Ecto neural progenitor cell (in vitro differentiated cells): Measurements from ENCODE around the gene CSTF1.

ENCODE experiments used
- DNase-seq: peaks from one replicate; pipeline ENCODE4 v3.0.0-alpha.2; 2018; ENCODE audit warnings: low spot score

Gene CSTF1

GRCh38 chr20:56429502-56429901 lies 37.1 kb downstream of the CSTF1 start:
- DNase-seq: no peak

DNA sequence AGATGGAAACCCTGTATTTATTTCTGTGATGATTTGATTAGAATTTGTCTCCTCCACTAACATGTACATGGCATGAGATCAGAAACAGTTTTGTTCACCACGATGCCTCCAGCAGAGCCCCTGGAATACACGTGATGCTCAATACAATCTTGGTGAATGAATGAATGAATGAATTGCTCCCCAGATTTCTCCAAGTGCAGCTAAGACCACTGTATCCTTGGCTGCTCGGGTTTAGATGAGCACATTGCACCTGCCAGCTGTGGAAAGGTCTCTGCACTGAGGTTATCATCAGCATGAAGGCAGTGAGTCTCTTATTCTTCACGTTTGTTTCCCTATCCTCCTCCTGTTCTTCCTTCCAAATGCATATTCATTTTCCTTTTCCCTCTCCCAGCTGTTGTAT lies 37.5 kb downstream of the CSTF1 start:
- no peak for DNase-seq

GRCh38 chr20:56430461-56430860 lies 38.0 kb downstream of the CSTF1 start:
- peak; percentile 31 for DNase-seq

- DNase-seq: no peak
Measured at GRCh38 chr20:56430957-56431356, 38.5 kb downstream of the CSTF1 start.

- no peak for DNase-seq
Measured at GRCh38 chr20:56431471-56431870, 39.0 kb downstream of the CSTF1 start.

DNA sequence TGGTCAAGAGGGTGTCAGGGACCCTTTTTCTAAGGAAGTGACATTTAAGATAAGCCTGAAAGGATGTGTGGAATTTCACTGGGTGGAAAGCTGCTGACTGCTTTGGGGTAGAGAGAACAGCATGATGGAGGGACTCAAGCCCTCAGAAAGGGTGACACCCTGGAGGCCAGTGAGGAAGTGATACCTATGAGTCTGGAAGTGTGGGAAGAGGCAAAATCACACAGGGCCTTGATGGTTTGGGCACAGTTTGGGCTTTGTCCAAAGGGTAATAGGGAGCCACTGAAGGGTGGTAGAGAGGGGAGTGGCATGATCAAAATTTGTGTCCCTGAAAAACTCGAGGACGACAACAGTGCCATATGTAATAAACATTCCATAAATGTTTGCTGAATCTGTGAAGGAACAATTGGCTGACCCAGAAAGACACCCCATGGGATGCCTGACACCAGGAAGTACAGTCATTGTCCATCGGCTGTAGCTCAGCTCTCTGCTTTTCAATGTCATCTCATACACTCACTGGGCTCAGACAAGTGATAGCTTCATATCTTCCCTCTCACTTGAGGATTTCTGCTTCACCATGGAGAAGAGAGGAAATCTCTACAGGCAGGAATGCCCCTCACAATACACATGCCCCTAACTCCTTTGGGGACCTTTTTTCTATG lies 40.9 kb downstream of the CSTF1 start:
- no peak for DNase-seq

GRCh38 chr20:56433880-56434255 lies 41.4 kb downstream of the CSTF1 start:
- no peak for DNase-seq

DNA sequence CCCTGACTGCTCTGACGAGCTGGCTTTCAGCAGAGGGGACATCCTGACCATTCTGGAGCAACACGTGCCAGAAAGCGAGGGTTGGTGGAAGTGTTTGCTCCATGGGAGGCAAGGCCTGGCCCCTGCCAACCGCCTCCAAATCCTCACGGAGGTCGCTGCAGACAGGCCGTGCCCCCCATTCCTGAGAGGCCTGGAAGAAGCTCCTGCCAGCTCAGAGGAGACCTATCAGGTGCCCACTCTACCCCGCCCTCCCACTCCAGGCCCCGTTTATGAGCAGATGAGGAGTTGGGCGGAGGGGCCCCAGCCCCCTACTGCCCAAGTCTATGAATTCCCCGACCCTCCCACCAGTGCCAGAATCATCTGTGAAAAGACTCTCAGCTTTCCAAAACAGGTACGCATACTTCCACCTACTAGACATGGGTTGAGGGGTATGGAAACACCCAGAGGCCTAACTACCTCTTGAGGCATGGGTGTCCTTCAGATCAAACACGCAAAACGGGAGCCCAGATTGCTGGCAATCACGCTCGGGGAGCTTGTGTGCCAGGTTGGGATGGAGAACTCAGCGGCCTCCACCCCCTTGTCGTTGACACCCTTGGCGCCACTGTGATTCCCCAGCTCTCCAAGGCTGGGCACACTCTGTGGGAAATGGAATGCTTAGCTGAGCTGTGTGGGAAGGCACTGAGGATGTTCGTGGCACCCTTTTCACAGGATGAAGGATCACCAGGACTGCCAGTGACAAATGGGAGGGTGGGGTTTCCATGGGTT lies 44.9 kb downstream of the CSTF1 start:
- DNase-seq: no peak

GRCh38 chr20:56438284-56438683 lies 45.8 kb downstream of the CSTF1 start:
- DNase-seq: no peak

GRCh38 chr20:56439771-56440291 lies 47.4 kb downstream of the CSTF1 start:
- DNase-seq: no peak

- no peak for DNase-seq
Measured at GRCh38 chr20:56440346-56441007, 48.0 kb downstream of the CSTF1 start.

GRCh38 chr20:56442389-56443365 lies 50.2 kb downstream of the CSTF1 start:
- DNase-seq: no peak

GRCh38 chr20:56443654-56444540 lies 51.5 kb downstream of the CSTF1 start:
- DNase-seq: no peak

DNA sequence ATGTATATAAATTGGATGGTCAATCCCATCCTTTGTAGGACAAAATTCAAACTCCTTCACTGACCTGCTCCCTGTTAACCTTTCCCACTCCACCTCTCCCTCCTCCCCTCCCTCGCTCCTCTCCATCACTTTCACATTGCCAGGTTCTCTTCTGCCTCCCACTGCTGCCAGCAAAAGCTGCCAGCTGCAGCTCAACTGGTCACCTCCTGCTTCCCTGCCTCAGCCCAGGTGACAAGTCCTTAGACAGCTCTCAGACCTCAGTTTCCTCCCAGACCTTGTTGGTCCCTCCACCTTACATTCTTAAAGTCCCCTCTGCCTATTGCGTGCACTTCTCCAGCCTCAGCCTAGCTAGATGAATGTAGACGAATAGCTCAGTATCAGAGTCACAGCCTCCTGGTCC lies 52.7 kb downstream of the CSTF1 start:
- DNase-seq: no peak

- DNase-seq: no peak
Measured at GRCh38 chr20:56445540-56445939, 53.1 kb downstream of the CSTF1 start.

- DNase-seq: no peak
Measured at GRCh38 chr20:56447227-56447626, 54.8 kb downstream of the CSTF1 start.

GRCh38 chr20:56449459-56449858 lies 57.0 kb downstream of the CSTF1 start:
- DNase-seq: no peak

DNA sequence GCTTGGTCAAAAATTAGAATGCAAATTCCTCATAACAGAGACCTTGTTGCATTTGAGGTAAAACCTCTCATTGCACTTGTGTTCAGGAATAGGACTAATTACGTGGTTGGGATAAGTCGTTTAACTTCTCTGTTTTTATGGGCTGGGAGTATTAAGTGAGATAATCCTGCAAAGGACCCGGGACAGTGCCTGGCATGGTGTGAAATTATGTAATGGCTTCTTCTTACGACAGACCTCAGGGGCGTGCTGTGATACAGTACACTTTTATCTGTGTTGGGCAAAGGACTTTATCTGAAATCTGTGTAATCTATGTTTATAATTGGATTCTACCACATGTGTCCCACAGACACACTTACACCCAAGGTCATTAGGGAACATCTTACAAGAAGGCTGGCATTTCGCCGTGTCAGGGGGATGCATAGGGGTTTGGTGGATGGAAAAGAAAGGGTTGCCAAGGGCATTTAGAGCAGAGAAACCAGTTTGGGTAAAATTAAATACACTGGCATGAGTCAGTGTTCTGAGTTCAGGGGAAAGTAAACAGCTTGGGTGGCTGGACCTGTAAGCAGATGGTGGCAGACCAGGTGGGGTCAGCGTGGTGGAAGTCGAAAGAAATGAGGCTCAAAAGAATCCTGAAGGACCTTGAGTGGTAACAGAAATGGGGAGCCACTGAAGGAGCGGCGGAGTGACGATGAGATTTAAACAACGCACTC lies 58.8 kb downstream of the CSTF1 start:
- DNase-seq: no peak

- no peak for DNase-seq
Measured at GRCh38 chr20:56453352-56453751, 60.9 kb downstream of the CSTF1 start.

DNA sequence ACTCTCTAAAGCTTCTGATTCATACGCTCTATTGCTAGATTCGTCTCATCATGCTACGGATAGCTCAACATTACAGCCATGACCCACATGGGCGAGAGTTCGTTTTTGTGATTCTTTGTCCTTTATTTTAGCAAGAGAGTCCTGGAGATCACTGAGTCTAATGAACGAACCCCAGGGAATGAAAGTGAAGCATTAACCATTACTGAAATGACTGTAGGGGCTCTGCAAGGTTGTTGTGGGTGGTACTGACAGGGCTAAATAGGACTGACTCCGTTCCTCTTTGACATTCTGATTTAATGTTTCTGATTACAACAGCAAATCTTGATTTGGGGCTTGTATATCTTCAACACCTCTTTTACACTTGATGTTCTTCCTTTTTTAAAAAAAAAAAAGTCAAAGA lies 62.3 kb downstream of the CSTF1 start:
- DNase-seq: no peak
